ENCODE results near the gene DTD1.

Gene DTD1

DNA sequence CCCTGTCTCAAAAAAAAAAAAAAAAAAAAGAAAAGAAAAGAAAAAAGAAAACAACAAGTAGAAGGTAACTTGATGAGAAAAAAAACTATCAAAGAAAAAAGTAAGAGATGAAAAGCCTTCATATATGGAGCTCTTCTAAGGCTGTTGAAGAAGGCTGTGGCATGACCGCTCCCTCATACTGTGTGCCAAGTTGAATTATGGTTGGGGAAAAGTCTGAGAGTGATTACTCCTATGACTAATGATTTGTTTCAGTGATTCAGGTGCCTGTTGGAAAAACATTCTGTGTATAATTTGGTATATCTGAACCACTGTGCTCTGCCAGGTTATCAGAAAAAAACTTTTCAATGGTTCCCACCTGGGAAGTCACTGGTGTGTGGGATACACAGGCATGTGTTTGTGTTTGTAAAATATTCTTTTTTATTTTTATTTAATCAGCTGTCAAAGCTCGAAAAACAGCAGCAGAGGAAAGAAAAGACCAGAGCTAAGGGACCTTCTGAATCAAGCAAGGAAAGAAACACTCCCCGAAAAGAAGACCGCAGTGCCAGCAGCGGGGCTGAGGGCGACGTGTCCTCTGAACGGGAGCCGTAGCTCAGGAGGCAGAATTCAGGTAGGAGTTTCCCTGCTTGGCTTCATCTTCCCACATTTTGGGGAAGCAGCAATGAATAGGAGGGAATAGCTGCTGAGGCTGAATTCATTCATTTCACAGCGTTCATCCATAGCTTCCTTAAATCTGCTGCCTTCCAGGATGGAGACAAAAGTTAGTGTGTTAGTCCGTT lies 156.0 kb downstream of the DTD1 start:
- peak overlapping the region; percentile 44 for H3K9ac ChIP-seq (ENCODE audit: low read depth, low read length, poor library complexity)
- no peak overlapping the region for H3K14ac ChIP-seq (ENCODE audit: low read length)
- H3K27ac ChIP-seq (replicated peaks; ENCODE audit: low read length), result no peak overlapping the region
- no peak overlapping the region for H3K4ac ChIP-seq (ENCODE audit: low read length)
- no peak overlapping the region for H2BK15ac ChIP-seq (ENCODE audit: low read length)
- no peak overlapping the region for H4K91ac ChIP-seq (ENCODE audit: low read depth, low read length, poor library complexity)
- no peak overlapping the region for H2BK12ac ChIP-seq (ENCODE audit: low read length)
- no peak overlapping the region for H2BK120ac ChIP-seq (ENCODE audit: low read depth, low read length)
- no peak overlapping the region for H4K8ac ChIP-seq (ENCODE audit: low read depth, low read length)
- no peak overlapping the region for H2BK5ac ChIP-seq (ENCODE audit: low read length)
- no peaks in the 10 kb centered on the region for H3K27me3 ChIP-seq (ENCODE audit: control insufficient read depth in 3 of 3, insufficient read depth in 3 of 3, low read depth in 1 of 3, low read length in 3 of 3)
- no peak overlapping the region for H3K18ac ChIP-seq (ENCODE audit: low read length)
- H3K36me3 ChIP-seq (replicated peaks in 1 of 2; ENCODE audit: control insufficient read depth in 2 of 2, insufficient read depth in 2 of 2, low read length in 2 of 2), result peaks cover 4 to 19% of the 10 kb centered on the region in 2 donors
- H2AFZ ChIP-seq (ENCODE audit: low read length), result no peak overlapping the region
- H3K4me2 ChIP-seq (ENCODE audit: insufficient read depth, low read length, poor library complexity, severe bottlenecking), result no peak overlapping the region
- H3K79me1 ChIP-seq (ENCODE audit: low read depth, low read length), result peaks cover 3% of the 10 kb centered on the region
- no CpG with 5 or more reads among the region's 11 CpGs for WGBS, 2 donors (ENCODE audit: extremely low coverage in 2 of 2, insufficient read length in 2 of 2, insufficient replicate concordance in 1 of 2)
- no peak overlapping the region for H3K23ac ChIP-seq (ENCODE audit: low read depth, low read length, poor library complexity)
- H3K4me3 ChIP-seq (ENCODE audit: low read length in 2 of 2), result no peak overlapping the region
- no peak for DNase-seq (ENCODE audit: low spot score)
- H3K9me3 ChIP-seq (replicated peaks in 1 of 2; ENCODE audit: control insufficient read depth in 2 of 2, insufficient read depth in 1 of 2, low read depth in 1 of 2, low read length in 2 of 2), result peaks cover 0 to 2% of the 10 kb centered on the region in 2 donors
- H3K4me1 ChIP-seq (ENCODE audit: control insufficient read depth in 2 of 2, insufficient read depth in 1 of 2, low read depth in 1 of 2, low read length in 2 of 2), result peaks cover 2 to 7% of the 10 kb centered on the region in 2 donors
- H2AK5ac ChIP-seq (ENCODE audit: low read depth, low read length), result no peak overlapping the region

DNA sequence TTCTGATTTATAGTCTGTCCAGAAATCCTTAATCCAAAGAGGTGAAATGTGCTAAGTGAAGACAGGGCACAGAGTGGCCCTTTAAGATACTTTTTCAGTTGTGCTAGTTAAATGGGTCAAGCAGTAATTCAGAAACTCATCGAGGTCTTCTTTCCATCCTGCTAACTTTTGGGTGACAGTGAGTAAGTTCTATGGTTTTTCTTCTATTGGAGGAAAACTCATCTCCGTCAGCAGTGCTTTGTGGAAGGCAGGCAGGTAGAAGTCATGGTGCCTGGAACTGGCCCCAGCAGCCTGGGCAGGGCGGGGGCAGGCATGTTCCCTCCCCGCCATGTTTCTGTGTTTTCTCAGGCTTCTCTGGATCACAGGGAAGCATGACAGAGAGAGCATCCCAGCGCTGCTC lies 159.2 kb downstream of the DTD1 start:
- no peak for DNase-seq (ENCODE audit: low spot score)
- Histone ChIP-seq H3K4me2 (ENCODE audit: insufficient read depth, low read length, poor library complexity, severe bottlenecking) (no peak overlapping the region), H2BK5ac (ENCODE audit: low read length) (no peak overlapping the region)

DNA sequence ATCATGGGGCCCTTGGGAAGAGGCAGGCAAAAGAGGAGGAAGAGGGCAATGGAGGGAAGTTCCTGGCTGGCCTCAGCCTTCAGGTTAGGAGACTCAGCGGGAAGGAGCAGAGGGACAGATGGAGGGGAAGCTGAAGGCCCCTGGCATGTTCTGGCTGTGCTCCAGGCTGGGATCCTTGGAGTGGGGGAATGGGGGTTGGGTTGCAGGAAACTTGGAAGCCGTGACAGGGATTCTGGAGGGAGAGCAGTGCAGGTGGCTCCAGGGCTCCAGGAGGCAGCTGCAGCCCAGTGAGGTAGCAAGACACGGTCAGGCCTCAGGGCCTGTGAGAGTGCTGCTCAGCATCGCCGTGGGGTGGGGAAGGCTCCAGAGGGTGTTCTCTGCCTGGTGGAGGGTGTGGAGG lies 161.1 kb downstream of the DTD1 start:
- Histone ChIP-seq H3K36me3 (replicated peaks in 1 of 2; ENCODE audit: control insufficient read depth in 2 of 2, insufficient read depth in 2 of 2, low read length in 2 of 2) (peaks cover 4 to 19% of the 10 kb centered on the region in 2 donors), H3K23ac (ENCODE audit: low read depth, low read length, poor library complexity) (peak overlapping the region; percentile 47), H2BK5ac (ENCODE audit: low read length) (no peak overlapping the region), H3K27me3 (ENCODE audit: control insufficient read depth in 3 of 3, insufficient read depth in 3 of 3, low read depth in 1 of 3, low read length in 3 of 3) (no peaks in the 10 kb centered on the region), H3K9me3 (replicated peaks in 1 of 2; ENCODE audit: control insufficient read depth in 2 of 2, insufficient read depth in 1 of 2, low read depth in 1 of 2, low read length in 2 of 2) (peaks cover 0 to 2% of the 10 kb centered on the region in 2 donors), H4K91ac (ENCODE audit: low read depth, low read length, poor library complexity) (no peak overlapping the region), H3K18ac (ENCODE audit: low read length) (peak overlapping the region; percentile 58), H3K4ac (ENCODE audit: low read length) (no peak overlapping the region), H3K4me1 (ENCODE audit: control insufficient read depth in 2 of 2, insufficient read depth in 1 of 2, low read depth in 1 of 2, low read length in 2 of 2) (peaks cover 10 to 15% of the 10 kb centered on the region in 2 donors), H2BK12ac (ENCODE audit: low read length) (peak overlapping the region; percentile 6), H3K27ac (replicated peaks; ENCODE audit: low read length) (no peak overlapping the region), H4K8ac (ENCODE audit: low read depth, low read length) (peak overlapping the region; percentile 1), H3K79me1 (ENCODE audit: low read depth, low read length) (peaks cover 3% of the 10 kb centered on the region), H3K9ac (ENCODE audit: low read depth, low read length, poor library complexity) (no peak overlapping the region), H3K4me2 (ENCODE audit: insufficient read depth, low read length, poor library complexity, severe bottlenecking) (no peak overlapping the region), H2AK5ac (ENCODE audit: low read depth, low read length) (peak overlapping the region; percentile 36), H3K4me3 (ENCODE audit: low read length in 2 of 2) (no peak overlapping the region), H3K14ac (ENCODE audit: low read length) (no peak overlapping the region), H2BK120ac (ENCODE audit: low read depth, low read length) (no peak overlapping the region), H2AFZ (ENCODE audit: low read length) (no peak overlapping the region), H2BK15ac (ENCODE audit: low read length) (no peak overlapping the region)
- no peak for DNase-seq (ENCODE audit: low spot score)
- WGBS, 2 donors (ENCODE audit: extremely low coverage in 2 of 2, insufficient read length in 2 of 2, insufficient replicate concordance in 1 of 2), result no CpG with 5 or more reads among the region's 5 CpGs

More for the DNA sequence above, 159.2 kb downstream of the DTD1 start:
- H3K9me3 ChIP-seq (replicated peaks in 1 of 2; ENCODE audit: control insufficient read depth in 2 of 2, insufficient read depth in 1 of 2, low read depth in 1 of 2, low read length in 2 of 2), result peaks cover 0 to 2% of the 10 kb centered on the region in 2 donors
- no peak overlapping the region for H3K4me3 ChIP-seq (ENCODE audit: low read length in 2 of 2)
- no peak overlapping the region for H2BK15ac ChIP-seq (ENCODE audit: low read length)
- no peak overlapping the region for H2AFZ ChIP-seq (ENCODE audit: low read length)
- H2AK5ac ChIP-seq (ENCODE audit: low read depth, low read length), result no peak overlapping the region
- H3K4ac ChIP-seq (ENCODE audit: low read length), result no peak overlapping the region
- H2BK12ac ChIP-seq (ENCODE audit: low read length), result no peak overlapping the region
- H2BK120ac ChIP-seq (ENCODE audit: low read depth, low read length), result no peak overlapping the region
- peaks cover 12 to 15% of the 10 kb centered on the region in 2 donors for H3K4me1 ChIP-seq (ENCODE audit: control insufficient read depth in 2 of 2, insufficient read depth in 1 of 2, low read depth in 1 of 2, low read length in 2 of 2)
- H3K18ac ChIP-seq (ENCODE audit: low read length), result no peak overlapping the region
- peaks cover 4 to 19% of the 10 kb centered on the region in 2 donors for H3K36me3 ChIP-seq (replicated peaks in 1 of 2; ENCODE audit: control insufficient read depth in 2 of 2, insufficient read depth in 2 of 2, low read length in 2 of 2)
- H4K8ac ChIP-seq (ENCODE audit: low read depth, low read length), result no peak overlapping the region
- no peak overlapping the region for H4K91ac ChIP-seq (ENCODE audit: low read depth, low read length, poor library complexity)
- peaks cover 3% of the 10 kb centered on the region for H3K79me1 ChIP-seq (ENCODE audit: low read depth, low read length)
- H3K23ac ChIP-seq (ENCODE audit: low read depth, low read length, poor library complexity), result no peak overlapping the region
- H3K14ac ChIP-seq (ENCODE audit: low read length), result no peak overlapping the region
- H3K9ac ChIP-seq (ENCODE audit: low read depth, low read length, poor library complexity), result no peak overlapping the region
- WGBS, 2 donors (ENCODE audit: extremely low coverage in 2 of 2, insufficient read length in 2 of 2, insufficient replicate concordance in 1 of 2), result no CpG with 5 or more reads among the region's 5 CpGs
- no peak overlapping the region for H3K27ac ChIP-seq (replicated peaks; ENCODE audit: low read length)
- no peaks in the 10 kb centered on the region for H3K27me3 ChIP-seq (ENCODE audit: control insufficient read depth in 3 of 3, insufficient read depth in 3 of 3, low read depth in 1 of 3, low read length in 3 of 3)

DNA sequence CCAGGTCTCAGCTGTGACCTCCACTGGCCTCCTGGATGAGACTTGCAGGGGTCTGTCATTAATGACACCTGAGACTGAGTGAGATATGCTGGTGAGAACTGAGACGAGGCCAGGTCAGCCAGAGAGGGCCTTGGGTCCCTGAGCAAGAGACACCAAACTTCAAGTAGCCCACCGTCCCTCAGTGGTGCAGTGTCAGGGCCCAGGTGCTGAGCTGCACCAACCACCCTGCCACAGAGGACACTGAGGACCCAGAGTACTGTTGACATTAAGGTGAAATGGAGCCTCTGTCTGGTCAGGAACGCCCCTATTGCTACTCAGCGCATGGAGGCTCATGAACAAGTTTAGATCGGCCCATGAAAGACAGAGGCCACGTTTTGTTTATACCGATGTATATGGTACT lies 161.7 kb downstream of the DTD1 start:
- H3K36me3 ChIP-seq (replicated peaks in 1 of 2; ENCODE audit: control insufficient read depth in 2 of 2, insufficient read depth in 2 of 2, low read length in 2 of 2), result peaks cover 4 to 16% of the 10 kb centered on the region in 2 donors
- H2BK12ac ChIP-seq (ENCODE audit: low read length), result no peak overlapping the region
- DNase-seq (ENCODE audit: low spot score), result no peak
- H2BK5ac ChIP-seq (ENCODE audit: low read length), result no peak overlapping the region
- H2BK15ac ChIP-seq (ENCODE audit: low read length), result no peak overlapping the region
- H3K27me3 ChIP-seq (ENCODE audit: control insufficient read depth in 3 of 3, insufficient read depth in 3 of 3, low read depth in 1 of 3, low read length in 3 of 3), result no peaks in the 10 kb centered on the region
- peaks cover 3% of the 10 kb centered on the region for H3K79me1 ChIP-seq (ENCODE audit: low read depth, low read length)
- peak overlapping the region; percentile 47 for H3K23ac ChIP-seq (ENCODE audit: low read depth, low read length, poor library complexity)
- no peak overlapping the region for H4K91ac ChIP-seq (ENCODE audit: low read depth, low read length, poor library complexity)
- no peak overlapping the region for H2AFZ ChIP-seq (ENCODE audit: low read length)
- no peak overlapping the region for H3K14ac ChIP-seq (ENCODE audit: low read length)
- H3K27ac ChIP-seq (replicated peaks; ENCODE audit: low read length), result no peak overlapping the region
- peak overlapping the region; percentile 58 for H3K18ac ChIP-seq (ENCODE audit: low read length)
- peak overlapping the region; percentile 36 for H2AK5ac ChIP-seq (ENCODE audit: low read depth, low read length)
- H3K4me2 ChIP-seq (ENCODE audit: insufficient read depth, low read length, poor library complexity, severe bottlenecking), result no peak overlapping the region
- no peak overlapping the region for H3K4ac ChIP-seq (ENCODE audit: low read length)
- H4K8ac ChIP-seq (ENCODE audit: low read depth, low read length), result no peak overlapping the region
- H3K9ac ChIP-seq (ENCODE audit: low read depth, low read length, poor library complexity), result no peak overlapping the region
- H3K4me1 ChIP-seq (ENCODE audit: control insufficient read depth in 2 of 2, insufficient read depth in 1 of 2, low read depth in 1 of 2, low read length in 2 of 2), result peaks cover 10 to 15% of the 10 kb centered on the region in 2 donors
- H3K4me3 ChIP-seq (ENCODE audit: low read length in 2 of 2), result no peak overlapping the region
- WGBS, 2 donors (ENCODE audit: extremely low coverage in 2 of 2, insufficient read length in 2 of 2, insufficient replicate concordance in 1 of 2), result no CpG with 5 or more reads among the region's 7 CpGs
- H2BK120ac ChIP-seq (ENCODE audit: low read depth, low read length), result no peak overlapping the region
- H3K9me3 ChIP-seq (replicated peaks in 1 of 2; ENCODE audit: control insufficient read depth in 2 of 2, insufficient read depth in 1 of 2, low read depth in 1 of 2, low read length in 2 of 2), result peaks cover 0 to 2% of the 10 kb centered on the region in 2 donors

Data from neuronal stem cell (in vitro differentiated cells).